GM12878 (cell line): ENCODE results near the gene LTV1.

Source experiments
- BHLHE40 ChIP-seq, 2 experiments: fragments of 450-650 bp in 1 of 2; IDR thresholded peaks; 2 replicates each; pipeline ENCODE4 v1.6.1; 2011 to 2017; ENCODE audit warnings: low read depth in 2 of 2, borderline replicate concordance in 1 of 2, improper control_type of control experiment in 1 of 2, low read length in 1 of 2, mild to moderate bottlenecking in 1 of 2
- ESRRA ChIP-seq: IDR thresholded peaks from 2 replicates; pipeline ENCODE4 v1.6.1; 2012; ENCODE audit warnings: mild to moderate bottlenecking, low read length, improper control_type of control experiment
- POLR2A ChIP-seq: IDR thresholded peaks from 2 replicates; pipeline ENCODE4 v1.6.1; 2011; ENCODE audit warnings: low read depth, mild to moderate bottlenecking, low read length
- RFX5 ChIP-seq: IDR thresholded peaks from 2 replicates; pipeline ENCODE4 v1.6.1; 2011; ENCODE audit warnings: low read depth, low read length, improper control_type of control experiment
- YBX1 ChIP-seq: fragments of 450-650 bp; IDR thresholded peaks from 2 replicates; pipeline ENCODE4 v1.6.1; 2016; ENCODE audit warnings: antibody characterized with exemption
- TF ChIP-seq, protein P1 (sequence below): IDR thresholded peaks from 2 replicates; pipeline ENCODE4 v1.6.1; 2012; ENCODE audit warnings: mild to moderate bottlenecking, low read depth, low read length
- TF ChIP-seq, protein P2 (sequence below), 3 experiments: IDR thresholded peaks in 2 of 3; conservative IDR thresholded peaks in 1 of 3; 2 replicates each; pipeline ENCODE4 v1.5.1; 2011; ENCODE audit warnings: low read depth in 3 of 3, low read length in 3 of 3, mild to moderate bottlenecking in 3 of 3, control low read depth in 2 of 3, moderate library complexity in 2 of 3, inconsistent platforms in 1 of 3, mixed read lengths in 1 of 3; ENCODE audit not compliant: control insufficient read depth in 2 of 3, insufficient read depth in 1 of 3; ENCODE audit errors: extremely low read depth in 1 of 3
- TF ChIP-seq, protein P3 (sequence below): IDR thresholded peaks from 2 replicates; pipeline ENCODE4 v1.6.1; 2011; ENCODE audit warnings: mild to moderate bottlenecking, low read depth, low read length, moderate library complexity; ENCODE audit not compliant: insufficient replicate concordance

DNA sequence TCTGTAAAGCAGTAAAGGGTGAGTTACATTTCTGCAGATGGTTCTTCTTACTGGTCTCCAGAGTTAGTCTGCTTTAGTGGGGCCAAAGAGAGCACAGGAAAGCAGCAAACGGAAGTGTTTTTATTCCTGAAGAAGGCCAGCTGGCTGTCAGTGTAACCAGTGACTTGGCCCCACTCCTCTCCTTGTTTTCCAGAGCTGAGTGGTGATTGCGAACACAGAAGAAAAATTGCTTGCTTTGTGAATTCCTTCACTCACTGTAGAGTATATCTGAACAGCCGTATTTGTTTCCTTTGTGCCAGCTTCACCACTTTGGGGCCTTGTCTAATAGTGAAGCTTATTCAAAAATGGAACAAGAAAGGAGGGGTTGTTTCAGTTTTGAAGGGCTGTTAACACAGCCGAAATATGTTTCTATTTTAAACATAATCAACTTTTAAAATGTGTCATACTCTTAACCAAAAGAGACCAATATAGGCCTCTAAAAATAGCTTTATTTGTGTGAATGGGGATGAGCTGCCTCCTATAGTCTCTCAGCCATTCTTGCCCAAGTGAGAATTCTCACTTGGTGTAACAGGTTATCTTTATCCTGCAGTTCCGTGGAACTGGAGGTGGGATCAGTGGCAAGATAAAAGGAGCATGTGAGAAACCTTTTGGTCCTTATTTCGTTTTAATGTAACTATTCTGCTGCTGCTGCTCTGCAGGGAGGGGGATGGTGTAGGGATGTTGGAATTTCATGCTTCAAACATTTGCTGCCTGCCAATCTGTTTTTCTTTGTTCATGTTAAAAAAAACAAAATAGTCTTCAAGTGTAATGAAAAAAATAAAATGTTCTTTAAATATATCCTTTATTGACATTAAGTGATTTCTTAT is 59.0 kb downstream of the LTV1 start:
- TF ChIP-seq ESRRA = no peak
- TF ChIP-seq, protein P1, sequence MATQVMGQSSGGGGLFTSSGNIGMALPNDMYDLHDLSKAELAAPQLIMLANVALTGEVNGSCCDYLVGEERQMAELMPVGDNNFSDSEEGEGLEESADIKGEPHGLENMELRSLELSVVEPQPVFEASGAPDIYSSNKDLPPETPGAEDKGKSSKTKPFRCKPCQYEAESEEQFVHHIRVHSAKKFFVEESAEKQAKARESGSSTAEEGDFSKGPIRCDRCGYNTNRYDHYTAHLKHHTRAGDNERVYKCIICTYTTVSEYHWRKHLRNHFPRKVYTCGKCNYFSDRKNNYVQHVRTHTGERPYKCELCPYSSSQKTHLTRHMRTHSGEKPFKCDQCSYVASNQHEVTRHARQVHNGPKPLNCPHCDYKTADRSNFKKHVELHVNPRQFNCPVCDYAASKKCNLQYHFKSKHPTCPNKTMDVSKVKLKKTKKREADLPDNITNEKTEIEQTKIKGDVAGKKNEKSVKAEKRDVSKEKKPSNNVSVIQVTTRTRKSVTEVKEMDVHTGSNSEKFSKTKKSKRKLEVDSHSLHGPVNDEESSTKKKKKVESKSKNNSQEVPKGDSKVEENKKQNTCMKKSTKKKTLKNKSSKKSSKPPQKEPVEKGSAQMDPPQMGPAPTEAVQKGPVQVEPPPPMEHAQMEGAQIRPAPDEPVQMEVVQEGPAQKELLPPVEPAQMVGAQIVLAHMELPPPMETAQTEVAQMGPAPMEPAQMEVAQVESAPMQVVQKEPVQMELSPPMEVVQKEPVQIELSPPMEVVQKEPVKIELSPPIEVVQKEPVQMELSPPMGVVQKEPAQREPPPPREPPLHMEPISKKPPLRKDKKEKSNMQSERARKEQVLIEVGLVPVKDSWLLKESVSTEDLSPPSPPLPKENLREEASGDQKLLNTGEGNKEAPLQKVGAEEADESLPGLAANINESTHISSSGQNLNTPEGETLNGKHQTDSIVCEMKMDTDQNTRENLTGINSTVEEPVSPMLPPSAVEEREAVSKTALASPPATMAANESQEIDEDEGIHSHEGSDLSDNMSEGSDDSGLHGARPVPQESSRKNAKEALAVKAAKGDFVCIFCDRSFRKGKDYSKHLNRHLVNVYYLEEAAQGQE = no peak
- TF ChIP-seq POLR2A = no peak
- TF ChIP-seq RFX5 = no peak
- TF ChIP-seq, protein P2, sequence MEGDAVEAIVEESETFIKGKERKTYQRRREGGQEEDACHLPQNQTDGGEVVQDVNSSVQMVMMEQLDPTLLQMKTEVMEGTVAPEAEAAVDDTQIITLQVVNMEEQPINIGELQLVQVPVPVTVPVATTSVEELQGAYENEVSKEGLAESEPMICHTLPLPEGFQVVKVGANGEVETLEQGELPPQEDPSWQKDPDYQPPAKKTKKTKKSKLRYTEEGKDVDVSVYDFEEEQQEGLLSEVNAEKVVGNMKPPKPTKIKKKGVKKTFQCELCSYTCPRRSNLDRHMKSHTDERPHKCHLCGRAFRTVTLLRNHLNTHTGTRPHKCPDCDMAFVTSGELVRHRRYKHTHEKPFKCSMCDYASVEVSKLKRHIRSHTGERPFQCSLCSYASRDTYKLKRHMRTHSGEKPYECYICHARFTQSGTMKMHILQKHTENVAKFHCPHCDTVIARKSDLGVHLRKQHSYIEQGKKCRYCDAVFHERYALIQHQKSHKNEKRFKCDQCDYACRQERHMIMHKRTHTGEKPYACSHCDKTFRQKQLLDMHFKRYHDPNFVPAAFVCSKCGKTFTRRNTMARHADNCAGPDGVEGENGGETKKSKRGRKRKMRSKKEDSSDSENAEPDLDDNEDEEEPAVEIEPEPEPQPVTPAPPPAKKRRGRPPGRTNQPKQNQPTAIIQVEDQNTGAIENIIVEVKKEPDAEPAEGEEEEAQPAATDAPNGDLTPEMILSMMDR (IDR thresholded peaks at IDR 0.05 in 2 of 3, conservative IDR thresholded peaks at IDR 0.05 in 1 of 3; ENCODE audit: control insufficient read depth in 2 of 3, extremely low read depth in 1 of 3, insufficient read depth in 1 of 3, low read depth in 3 of 3, low read length in 3 of 3) = no peak
- peak in 1 of 2 experiments; percentile 45; a peak in 1 of 4 replicates for TF ChIP-seq BHLHE40 (IDR thresholded peaks at IDR 0.05; ENCODE audit: borderline replicate concordance in 1 of 2, low read depth in 2 of 2, low read length in 1 of 2)
- no peak for TF ChIP-seq YBX1
- TF ChIP-seq, protein P3, sequence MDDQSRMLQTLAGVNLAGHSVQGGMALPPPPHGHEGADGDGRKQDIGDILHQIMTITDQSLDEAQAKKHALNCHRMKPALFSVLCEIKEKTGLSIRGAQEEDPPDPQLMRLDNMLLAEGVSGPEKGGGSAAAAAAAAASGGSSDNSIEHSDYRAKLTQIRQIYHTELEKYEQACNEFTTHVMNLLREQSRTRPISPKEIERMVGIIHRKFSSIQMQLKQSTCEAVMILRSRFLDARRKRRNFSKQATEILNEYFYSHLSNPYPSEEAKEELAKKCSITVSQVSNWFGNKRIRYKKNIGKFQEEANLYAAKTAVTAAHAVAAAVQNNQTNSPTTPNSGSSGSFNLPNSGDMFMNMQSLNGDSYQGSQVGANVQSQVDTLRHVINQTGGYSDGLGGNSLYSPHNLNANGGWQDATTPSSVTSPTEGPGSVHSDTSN = no peak
